ENCODE data around the gene TCEANC2.

GRCh38 chr1:54103414-54103813, 50.0 kb downstream of the TCEANC2 start:
- TF ChIP-seq POLR2A (IDR thresholded peaks at IDR 0.05; ENCODE audit: low read length): no peak
- no peak for TF ChIP-seq GATA1 (IDR thresholded peaks at IDR 0.05; ENCODE audit: low read depth, low read length)
